K562 (cell line): Measurements from ENCODE around the gene VPS4B. TPM values are rescaled to one million over a fixed set of nuclear protein-coding genes. Genes with fewer than 3 reads are reported as not detected.

Experiments
- ELF1 ChIP-seq: fragments of 200-800 bp; sonication (Bioruptor generic); IDR thresholded peaks from 2 replicates; pipeline ENCODE4 v1.6.1; 2016; ENCODE audit warnings: missing genetic modification characterization, missing compliant biosample characterization
- HEY1 ChIP-seq: fragments of 250-450 bp; sonication (Bioruptor Pico); IDR thresholded peaks from 2 replicates; pipeline ENCODE4 v1.5.0; 2020; ENCODE audit warnings: mild to moderate bottlenecking, moderate library complexity, borderline replicate concordance
- MAFK ChIP-seq: IDR thresholded peaks from 2 replicates; pipeline ENCODE4 v1.6.1; 2011; ENCODE audit warnings: low read length, improper control_type of control experiment
- MEIS2 ChIP-seq: fragments of 450-650 bp; IDR thresholded peaks from 2 replicates; pipeline ENCODE4 v1.6.1; 2014; ENCODE audit warnings: mild to moderate bottlenecking; ENCODE audit not compliant: partially characterized antibody
- RHOXF2B ChIP-seq: fragments of 250-450 bp; sonication (Bioruptor Pico); conservative IDR thresholded peaks from 2 replicates; pipeline ENCODE4 v1.5.1; 2021
- TAF7 ChIP-seq: fragments of 450-650 bp; IDR thresholded peaks from 2 replicates; pipeline ENCODE4 v1.6.1; 2016; ENCODE audit warnings: missing genetic modification characterization, missing compliant biosample characterization
- XRCC5 ChIP-seq: fragments of 200-400 bp; formaldehyde crosslinking; IDR thresholded peaks from 2 replicates; pipeline ENCODE4 v1.6.1; 2017; ENCODE audit warnings: low read depth, mild to moderate bottlenecking, low read length
- ZC3H4 ChIP-seq: sonication (generic); formaldehyde crosslinking; IDR thresholded peaks from 2 replicates; pipeline ENCODE4 v1.9.0; 2021; ENCODE audit warnings: missing genetic modification reagents, borderline replicate concordance
- ZNF586 ChIP-seq: fragments of 450-650 bp; formaldehyde crosslinking; conservative IDR thresholded peaks from 2 replicates; pipeline ENCODE4 v1.4.0; 2020; ENCODE audit warnings: mild to moderate bottlenecking, moderate library complexity
- polyA plus RNA-seq, 8 experiments: library from polyadenylated mRNA; depleted of rRNA in 4 of 8; stranded (reverse) in 5 of 8; unstranded in 3 of 8; fragments of >200 nt; fragmentation: Nextera tagmentation in 2 of 8; fragmentation: Illumina TruSeq in 1 of 8; extraction: Ambion mirVana in 2 of 8; extraction: Trizol in 1 of 8; gene quantifications; 2 replicates each; pipeline versions ENCODE4 v1.2.1 to v1.2.3, GENCODE V29; 2011 to 2014; ENCODE audit warnings: inconsistent platforms in 1 of 8, missing spikeins in 1 of 8
- total RNA-seq, 7 experiments: library from RNA; depleted of rRNA in 6 of 7; stranded (reverse); fragments of >200 nt in 6 of 7; fragmentation: Illumina TruSeq in 2 of 7; extraction: Trizol in 2 of 7; gene quantifications; 2 replicates each; pipeline versions ENCODE4 v1.2.1 to v1.2.3, GENCODE V29; 2011 to 2021; ENCODE audit warnings: low replicate concordance in 1 of 7
- TF ChIP-seq, protein P1 (sequence below): fragments of 250-450 bp; sonication (Bioruptor Pico); IDR thresholded peaks from 2 replicates; pipeline ENCODE4 v1.4.0; 2020; ENCODE audit warnings: mild to moderate bottlenecking
- TF ChIP-seq, protein P2 (sequence below): fragments of 450-650 bp; IDR thresholded peaks from 2 replicates; pipeline ENCODE4 v1.6.1; 2018; ENCODE audit not compliant: partially characterized antibody

VPS4B gene
- total and polyA plus RNA-seq, 9 of the 15 experiments (the other 6 are each of a cell fraction or from before 2014, with no cell fraction given), result 7.3 to 16.4 (median 10.4) TPM

DNA sequence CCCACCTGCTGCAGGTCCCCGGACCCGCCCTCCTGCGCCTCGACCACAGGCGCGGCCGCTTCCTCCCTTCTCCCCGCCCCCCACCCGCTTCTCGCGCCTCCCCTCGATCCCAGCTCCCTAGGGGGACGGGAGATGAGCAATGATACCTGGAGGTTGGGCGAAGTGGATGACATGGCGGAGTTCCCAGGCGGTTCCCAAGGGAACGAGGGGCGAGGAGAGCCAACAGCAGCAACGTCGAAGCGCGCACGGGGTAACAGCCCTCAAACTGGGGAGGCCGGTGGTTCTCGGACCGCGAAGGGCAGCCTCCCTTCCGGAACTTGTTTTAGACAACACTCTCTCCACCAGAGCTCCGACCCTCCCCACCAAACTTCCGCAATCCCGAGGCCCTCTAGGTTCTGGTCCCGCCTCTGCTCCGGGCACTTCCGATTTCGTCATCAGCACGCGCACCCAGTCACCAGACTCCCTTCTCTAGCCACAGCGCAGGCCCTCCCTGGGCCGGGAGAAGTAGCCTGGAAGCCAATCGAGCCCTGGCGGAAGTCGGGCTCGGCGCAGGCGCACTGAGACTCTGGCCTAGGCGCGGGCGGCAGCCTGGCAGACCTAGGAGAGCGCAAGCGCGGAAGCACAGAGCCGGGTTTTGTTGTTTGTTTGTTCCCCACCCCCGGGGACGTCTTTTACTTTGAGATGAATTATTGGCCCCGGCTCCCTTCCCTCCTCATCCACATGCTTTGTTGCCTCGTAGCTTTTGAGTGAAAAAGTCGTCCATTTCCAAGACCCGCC lies at the start of gene VPS4B (continued):
- TF ChIP-seq, protein P1, sequence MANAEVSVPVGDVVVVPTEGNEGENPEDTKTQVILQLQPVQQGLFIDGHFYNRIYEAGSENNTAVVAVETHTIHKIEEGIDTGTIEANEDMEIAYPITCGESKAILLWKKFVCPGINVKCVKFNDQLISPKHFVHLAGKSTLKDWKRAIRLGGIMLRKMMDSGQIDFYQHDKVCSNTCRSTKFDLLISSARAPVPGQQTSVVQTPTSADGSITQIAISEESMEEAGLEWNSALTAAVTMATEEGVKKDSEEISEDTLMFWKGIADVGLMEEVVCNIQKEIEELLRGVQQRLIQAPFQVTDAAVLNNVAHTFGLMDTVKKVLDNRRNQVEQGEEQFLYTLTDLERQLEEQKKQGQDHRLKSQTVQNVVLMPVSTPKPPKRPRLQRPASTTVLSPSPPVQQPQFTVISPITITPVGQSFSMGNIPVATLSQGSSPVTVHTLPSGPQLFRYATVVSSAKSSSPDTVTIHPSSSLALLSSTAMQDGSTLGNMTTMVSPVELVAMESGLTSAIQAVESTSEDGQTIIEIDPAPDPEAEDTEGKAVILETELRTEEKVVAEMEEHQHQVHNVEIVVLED, result no peak
- TF ChIP-seq HEY1 (CRISPR knock-in tag) (no peak), TAF7 (peak; percentile 28; the same call in 1 of the 2 replicates), ELF1 (tag) (peak; percentile 100), RHOXF2B (CRISPR knock-in tag) (no peak), MAFK (no peak), MEIS2 (peak; percentile 78), ZC3H4 (no peak), ZNF586 (CRISPR knock-in tag) (no peak), XRCC5 (no peak)
- TF ChIP-seq, protein P2, sequence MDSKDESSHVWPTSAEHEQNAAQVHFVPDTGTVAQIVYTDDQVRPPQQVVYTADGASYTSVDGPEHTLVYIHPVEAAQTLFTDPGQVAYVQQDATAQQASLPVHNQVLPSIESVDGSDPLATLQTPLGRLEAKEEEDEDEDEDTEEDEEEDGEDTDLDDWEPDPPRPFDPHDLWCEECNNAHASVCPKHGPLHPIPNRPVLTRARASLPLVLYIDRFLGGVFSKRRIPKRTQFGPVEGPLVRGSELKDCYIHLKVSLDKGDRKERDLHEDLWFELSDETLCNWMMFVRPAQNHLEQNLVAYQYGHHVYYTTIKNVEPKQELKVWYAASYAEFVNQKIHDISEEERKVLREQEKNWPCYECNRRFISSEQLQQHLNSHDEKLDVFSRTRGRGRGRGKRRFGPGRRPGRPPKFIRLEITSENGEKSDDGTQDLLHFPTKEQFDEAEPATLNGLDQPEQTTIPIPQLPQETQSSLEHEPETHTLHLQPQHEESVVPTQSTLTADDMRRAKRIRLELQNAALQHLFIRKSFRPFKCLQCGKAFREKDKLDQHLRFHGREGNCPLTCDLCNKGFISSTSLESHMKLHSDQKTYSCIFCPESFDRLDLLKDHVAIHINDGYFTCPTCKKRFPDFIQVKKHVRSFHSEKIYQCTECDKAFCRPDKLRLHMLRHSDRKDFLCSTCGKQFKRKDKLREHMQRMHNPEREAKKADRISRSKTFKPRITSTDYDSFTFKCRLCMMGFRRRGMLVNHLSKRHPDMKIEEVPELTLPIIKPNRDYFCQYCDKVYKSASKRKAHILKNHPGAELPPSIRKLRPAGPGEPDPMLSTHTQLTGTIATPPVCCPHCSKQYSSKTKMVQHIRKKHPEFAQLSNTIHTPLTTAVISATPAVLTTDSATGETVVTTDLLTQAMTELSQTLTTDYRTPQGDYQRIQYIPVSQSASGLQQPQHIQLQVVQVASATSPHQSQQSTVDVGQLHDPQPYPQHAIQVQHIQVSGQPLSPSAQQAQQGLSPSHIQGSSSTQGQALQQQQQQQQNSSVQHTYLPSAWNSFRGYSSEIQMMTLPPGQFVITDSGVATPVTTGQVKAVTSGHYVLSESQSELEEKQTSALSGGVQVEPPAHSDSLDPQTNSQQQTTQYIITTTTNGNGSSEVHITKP, result no peak
